PC-3 (cell line): ENCODE measurements around the gene NAT9. TPM values are rescaled to one million over a fixed set of nuclear protein-coding genes. Genes with fewer than 3 reads are reported as not detected.

ENCODE experiments used
- ATAC-seq: fragments of 200-7000 bp; cut with Tn5 transposase; 2 replicates; pipeline ENCODE4 v1.9.1; 2020; ENCODE audit warnings: mild to moderate bottlenecking, moderate library complexity
- BruUV-seq: library from RNA; stranded (reverse); fragments of 400-500 nt; replicated peaks from 2 replicates; lab custom pipeline; 2021; lab: Mats Ljungman, UMichigan
- CTCF ChIA-PET: fragments of 300-600 bp; sonication (Branson Sonifier 250); formaldehyde crosslinking; loops from one replicate; lab custom pipeline; 2022; ENCODE audit warnings: antibody characterized with exemption; lab: Charles Lee
- POLR2A ChIA-PET: fragments of 300-600 bp; sonication (Branson Sonifier 250); formaldehyde crosslinking; loops from one replicate; lab custom pipeline; 2022; ENCODE audit warnings: antibody characterized with exemption; ENCODE audit not compliant: unreplicated experiment; lab: Charles Lee
- DNase-seq: peaks from one replicate; pipeline ENCODE4 v3.0.0-alpha.2; 2015
- H2AFZ ChIP-seq: fragments of 300-600 bp; sonication (generic); 2 replicates; pipeline ENCODE4 v1.6.0; 2016; ENCODE audit warnings: antibody characterized with exemption, low read length
- H3F3A ChIP-seq: fragments of 300-600 bp; sonication (generic); one replicate; pipeline ENCODE4 v1.6.0; 2017; ENCODE audit warnings: antibody characterized with exemption, low read length, control low read depth, mild to moderate bottlenecking; ENCODE audit not compliant: unreplicated experiment
- H3K27ac ChIP-seq: fragments of 300-600 bp; sonication (generic); 2 replicates; pipeline ENCODE4 v1.5.1; 2016; ENCODE audit warnings: mild to moderate bottlenecking, low read length
- H3K27me3 ChIP-seq: fragments of 300-600 bp; sonication (generic); 2 replicates; pipeline ENCODE4 v1.6.1; 2016; ENCODE audit warnings: low read length, mixed read lengths
- H3K36me3 ChIP-seq: fragments of 300-600 bp; sonication (generic); 2 replicates; pipeline ENCODE4 v1.6.1; 2016; ENCODE audit warnings: low read depth, mixed run types, low read length, mixed read lengths
- H3K4me1 ChIP-seq: fragments of 300-600 bp; sonication (generic); 2 replicates; pipeline ENCODE4 v1.5.1; 2016; ENCODE audit warnings: low read length; ENCODE audit not compliant: insufficient read depth
- H3K4me2 ChIP-seq: fragments of 300-600 bp; sonication (generic); 2 replicates; pipeline ENCODE4 v1.6.0; 2016; ENCODE audit warnings: low read length
- H3K4me3 ChIP-seq: fragments of 300-600 bp; sonication (generic); 2 replicates; pipeline ENCODE4 v1.5.1; 2016; ENCODE audit warnings: mild to moderate bottlenecking, low read length, mixed read lengths
- H3K79me2 ChIP-seq: fragments of 300-600 bp; sonication (generic); 2 replicates; pipeline ENCODE4 v1.6.1; 2017; ENCODE audit warnings: low read length, mixed read lengths
- H3K9ac ChIP-seq: fragments of 300-600 bp; sonication (generic); 2 replicates; pipeline ENCODE4 v1.6.0; 2016; ENCODE audit warnings: mild to moderate bottlenecking, low read length
- H3K9me2 ChIP-seq: fragments of 300-600 bp; sonication (generic); replicated peaks from 2 replicates; pipeline ENCODE4 v1.6.1; 2016; ENCODE audit warnings: mixed run types, low read length, mixed read lengths
- H3K9me3 ChIP-seq: fragments of 300-600 bp; sonication (generic); 2 replicates; pipeline ENCODE4 v1.6.1; 2016; ENCODE audit warnings: low read length, mixed read lengths
- H4K20me1 ChIP-seq: fragments of 300-600 bp; sonication (generic); 2 replicates; pipeline ENCODE4 v1.6.1; 2016; ENCODE audit warnings: low read length, mixed read lengths
- CTCF ChIP-seq: fragments of 300-600 bp; sonication (generic); conservative IDR thresholded peaks from 2 replicates; pipeline ENCODE4 v1.5.1; 2017; ENCODE audit warnings: antibody characterized with exemption, low read depth, mild to moderate bottlenecking, low read length
- EZH2 ChIP-seq: fragments of 300-600 bp; sonication (generic); IDR thresholded peaks from one replicate; pipeline ENCODE4 v1.6.1; 2017; ENCODE audit warnings: antibody characterized with exemption, mild to moderate bottlenecking, low read length; ENCODE audit not compliant: unreplicated experiment
- EZH2phosphoT487 ChIP-seq: fragments of 300-600 bp; sonication (generic); IDR thresholded peaks from 2 replicates; pipeline ENCODE4 v1.6.1; 2018; ENCODE audit warnings: mild to moderate bottlenecking, antibody characterized with exemption, low read length, borderline replicate concordance
- intact Hi-C: fragments of 100-400 bp; cut with micrococcal nuclease; formaldehyde crosslinking; loops from 2 replicates; pipeline ENCODE4 v1.9.0; 2023
- total RNA-seq: library from RNA; depleted of rRNA; stranded (reverse); fragments of >200 nt; gene quantifications from 2 replicates; pipeline ENCODE4 v1.2.3, GENCODE V29; 2014

Gene NAT9
- total RNA-seq, 1 experiment from 2014 or later = 55.4 TPM

- Histone ChIP-seq H3K4me3 (no peak overlapping the region), H3F3A (no peaks in the 10 kb centered on the region), H3K9ac (no peak overlapping the region), H3K9me3 (no peaks in the 10 kb centered on the region), H3K79me2 (no peaks in the 10 kb centered on the region), H3K4me1 (peaks cover 22% of the 10 kb centered on the region), H3K4me2 (no peak overlapping the region), H3K36me3 (no peaks in the 10 kb centered on the region), H4K20me1 (no peaks in the 10 kb centered on the region), H3K27ac (no peak overlapping the region), H3K27me3 (peaks cover 29% of the 10 kb centered on the region), H2AFZ (no peak overlapping the region), H3K9me2 (no peaks in the 10 kb centered on the region)
- ChIA-PET CTCF (no interaction called here), POLR2A (interaction anchor here (0.7 kb wide), 1 partner anchor 35 kb away, joined by 6 read pairs; no protein-coding TSS in a partner anchor)
- DNase-seq = peak; percentile 52
- BruUV-seq = no TSS peak
- TF ChIP-seq EZH2phosphoT487 = no peak
- no peak for TF ChIP-seq CTCF
- no peak for TF ChIP-seq EZH2
- intact Hi-C loops = no loop called here
- peak; percentile 2; the same call in 1 of the 2 replicates for ATAC-seq
Observed at GRCh38 chr17:74742153-74742515, 34.0 kb downstream of the NAT9 start.

- ChIA-PET POLR2A (no interaction called here), CTCF (no interaction called here)
- Histone ChIP-seq H3K79me2 (no peaks in the 10 kb centered on the region), H3K36me3 (no peaks in the 10 kb centered on the region), H3K27me3 (peaks cover 42% of the 10 kb centered on the region), H3K27ac (no peak overlapping the region), H4K20me1 (no peaks in the 10 kb centered on the region), H3K4me2 (no peak overlapping the region), H3F3A (no peaks in the 10 kb centered on the region), H3K4me3 (no peak overlapping the region), H3K9me3 (no peaks in the 10 kb centered on the region), H3K4me1 (peaks cover 22% of the 10 kb centered on the region), H3K9ac (no peak overlapping the region), H3K9me2 (no peaks in the 10 kb centered on the region), H2AFZ (no peak overlapping the region)
- intact Hi-C loops = no loop called here
- no peak for DNase-seq
- no TSS peak for BruUV-seq
- TF ChIP-seq CTCF (no peak), EZH2 (no peak), EZH2phosphoT487 (no peak)
- ATAC-seq = no peak
Observed at GRCh38 chr17:74740641-74741387, 35.3 kb downstream of the NAT9 start.

- no peak overlapping the region for H2AFZ ChIP-seq
- no peaks in the 10 kb centered on the region for H3F3A ChIP-seq
- DNase-seq = no peak
- BruUV-seq = no TSS peak
- H3K79me2 ChIP-seq = no peaks in the 10 kb centered on the region
- no peaks in the 10 kb centered on the region for H3K36me3 ChIP-seq
- intact Hi-C loops = no loop called here
- H3K4me3 ChIP-seq = no peak overlapping the region
- H3K27ac ChIP-seq = no peak overlapping the region
- H4K20me1 ChIP-seq = no peaks in the 10 kb centered on the region
- H3K4me1 ChIP-seq = peaks cover 22% of the 10 kb centered on the region
- H3K4me2 ChIP-seq = no peak overlapping the region
- CTCF ChIA-PET = no interaction called here
- TF ChIP-seq EZH2 = no peak
- TF ChIP-seq CTCF = no peak
- TF ChIP-seq EZH2phosphoT487 = no peak
- POLR2A ChIA-PET = no interaction called here
- H3K9ac ChIP-seq = no peak overlapping the region
- H3K27me3 ChIP-seq = peaks cover 49% of the 10 kb centered on the region
- H3K9me2 ChIP-seq = no peaks in the 10 kb centered on the region
- ATAC-seq = no peak
- H3K9me3 ChIP-seq = no peaks in the 10 kb centered on the region
Observed at GRCh38 chr17:74740173-74740572, 36.0 kb downstream of the NAT9 start.
